Measurements from ENCODE around the gene DDX4.
"Not testable (repeated sequence)": the region's sequence is repeated elsewhere in the genome, so short reads cannot be mapped to it uniquely, and the experiment has no call there.

DDX4 gene

GRCh38 chr5:55711507-55712022, 26.3 kb upstream of the DDX4 start:
- no peak for DNase-seq (ENCODE audit: extremely low spot score)
- CTCF ChIA-PET = interaction anchor here (1.1 to 3.0 kb wide), 3 partner anchors 11 to 20 kb away, joined by 3 to 11 read pairs (median 3); no protein-coding TSS in a partner anchor
- no peak for TF ChIP-seq CTCF (IDR thresholded peaks at IDR 0.05; ENCODE audit: control extremely low read depth, extremely low read depth, low read depth, missing control alignments)
- POLR2A ChIA-PET = no interaction called here

GRCh38 chr5:55712023-55712859, 25.6 kb upstream of the DDX4 start, which contains the start of gene SLC38A9:
SLC38A9 (minus strand) TSS chr5:55712324; CDS start chr5:55697958, 14,366 bp downstream.
- no peak for TF ChIP-seq CTCF (IDR thresholded peaks at IDR 0.05; ENCODE audit: control extremely low read depth, extremely low read depth, low read depth, missing control alignments)
- POLR2A ChIA-PET = no interaction called here
- CTCF ChIA-PET = interaction anchor here (0.8 to 3.0 kb wide), 3 partner anchors 12 to 38 kb away, joined by 3 to 11 read pairs (median 3); no protein-coding TSS in a partner anchor
- DNase-seq (ENCODE audit: extremely low spot score) = peak; percentile 93

- DNase-seq (ENCODE audit: extremely low spot score) = no peak
- CTCF ChIA-PET = interaction anchor here (1.6 to 3.0 kb wide), 2 partner anchors 9 to 22 kb away, joined by 5 to 11 read pairs; no protein-coding TSS in a partner anchor
- POLR2A ChIA-PET = no interaction called here
- no peak for TF ChIP-seq CTCF (IDR thresholded peaks at IDR 0.05; ENCODE audit: control extremely low read depth, extremely low read depth, low read depth, missing control alignments)
Observed at GRCh38 chr5:55713871-55714270, 24.0 kb upstream of the DDX4 start.

- CTCF ChIA-PET = interaction anchor here (1.6 to 3.0 kb wide), 2 partner anchors 10 to 22 kb away, joined by 5 to 11 read pairs; no protein-coding TSS in a partner anchor
- no peak for DNase-seq (ENCODE audit: extremely low spot score)
- POLR2A ChIA-PET = no interaction called here
- no peak for TF ChIP-seq CTCF (IDR thresholded peaks at IDR 0.05; ENCODE audit: control extremely low read depth, extremely low read depth, low read depth, missing control alignments)
Observed at GRCh38 chr5:55714339-55714738, 23.5 kb upstream of the DDX4 start.

GRCh38 chr5:55714749-55715148, 23.1 kb upstream of the DDX4 start:
- CTCF ChIA-PET = interaction anchor here (3.0 kb wide), 1 partner anchor 23 kb away, joined by 11 read pairs; no protein-coding TSS in a partner anchor
- TF ChIP-seq CTCF (IDR thresholded peaks at IDR 0.05; ENCODE audit: control extremely low read depth, extremely low read depth, low read depth, missing control alignments) = no peak
- POLR2A ChIA-PET = no interaction called here
- no peak for DNase-seq (ENCODE audit: extremely low spot score)

- no peak for TF ChIP-seq CTCF (IDR thresholded peaks at IDR 0.05; ENCODE audit: control extremely low read depth, extremely low read depth, low read depth, missing control alignments)
- DNase-seq (ENCODE audit: extremely low spot score) = no peak
- ChIA-PET CTCF (interaction anchor here (0.6 kb wide), 1 partner anchor 335 kb away, joined by 3 read pairs; no protein-coding TSS in a partner anchor), POLR2A (no interaction called here)
Observed at GRCh38 chr5:55715519-55716078, 22.3 kb upstream of the DDX4 start.

- DNase-seq (ENCODE audit: extremely low spot score); POLR2A ChIA-PET: not testable (repeated sequence)
Observed at GRCh38 chr5:55719026-55719425, 18.8 kb upstream of the DDX4 start.

More at GRCh38 chr5:55719026-55719425, 18.8 kb upstream of the DDX4 start:
- CTCF ChIA-PET = interaction anchor here (2.5 kb wide), 1 partner anchor 14 kb away, joined by 7 read pairs; no protein-coding TSS in a partner anchor
